Measurements from ENCODE around the gene KRT9.

KRT9 gene

GRCh38 chr17:41537614-41537954 is 34.3 kb downstream of the KRT9 start:
- Histone ChIP-seq H3K36me3 (ENCODE audit: control insufficient read depth, insufficient read depth, low read length) (no peaks in the 10 kb centered on the region), H3K4me1 (ENCODE audit: control insufficient read depth, insufficient read depth, low read length, poor library complexity, severe bottlenecking) (no peaks in the 10 kb centered on the region), H3K4me3 (ENCODE audit: insufficient read depth, low read depth, low read length, poor library complexity, severe bottlenecking) (no peak overlapping the region), H3K27ac (ENCODE audit: insufficient read depth, low read length, poor library complexity, severe bottlenecking) (no peak overlapping the region), H3K27me3 (replicated peaks; ENCODE audit: control insufficient read depth, insufficient read depth, low read length, poor library complexity, severe bottlenecking) (no peaks in the 10 kb centered on the region), H3K9me3 (ENCODE audit: control insufficient read depth, low read length) (no peaks in the 10 kb centered on the region)
- no peak for DNase-seq

- Histone ChIP-seq H3K4me1 (ENCODE audit: control insufficient read depth, insufficient read depth, low read length, poor library complexity, severe bottlenecking) (no peaks in the 10 kb centered on the region), H3K27ac (ENCODE audit: insufficient read depth, low read length, poor library complexity, severe bottlenecking) (no peak overlapping the region), H3K36me3 (ENCODE audit: control insufficient read depth, insufficient read depth, low read length) (no peaks in the 10 kb centered on the region)
Measured at GRCh38 chr17:41536741-41537613, 34.9 kb downstream of the KRT9 start.

GRCh38 chr17:41535764-41536481 is 35.9 kb downstream of the KRT9 start:
- no peak for DNase-seq

More at GRCh38 chr17:41536741-41537613, 34.9 kb downstream of the KRT9 start:
- DNase-seq: no peak
- Histone ChIP-seq H3K9me3 (ENCODE audit: control insufficient read depth, low read length) (no peaks in the 10 kb centered on the region), H3K27me3 (replicated peaks; ENCODE audit: control insufficient read depth, insufficient read depth, low read length, poor library complexity, severe bottlenecking) (no peaks in the 10 kb centered on the region), H3K4me3 (ENCODE audit: insufficient read depth, low read depth, low read length, poor library complexity, severe bottlenecking) (no peak overlapping the region)

GRCh38 chr17:41534899-41535546 is 36.8 kb downstream of the KRT9 start:
- Histone ChIP-seq H3K27me3 (replicated peaks; ENCODE audit: control insufficient read depth, insufficient read depth, low read length, poor library complexity, severe bottlenecking) (peaks cover 4% of the 10 kb centered on the region), H3K4me3 (ENCODE audit: insufficient read depth, low read depth, low read length, poor library complexity, severe bottlenecking) (no peak overlapping the region), H3K27ac (ENCODE audit: insufficient read depth, low read length, poor library complexity, severe bottlenecking) (no peak overlapping the region), H3K4me1 (ENCODE audit: control insufficient read depth, insufficient read depth, low read length, poor library complexity, severe bottlenecking) (no peaks in the 10 kb centered on the region), H3K36me3 (ENCODE audit: control insufficient read depth, insufficient read depth, low read length) (no peaks in the 10 kb centered on the region), H3K9me3 (ENCODE audit: control insufficient read depth, low read length) (no peaks in the 10 kb centered on the region)
- no peak for DNase-seq

More at GRCh38 chr17:41535764-41536481, 35.9 kb downstream of the KRT9 start:
- no peak overlapping the region for H3K4me3 ChIP-seq (ENCODE audit: insufficient read depth, low read depth, low read length, poor library complexity, severe bottlenecking)
- H3K27me3 ChIP-seq (replicated peaks; ENCODE audit: control insufficient read depth, insufficient read depth, low read length, poor library complexity, severe bottlenecking): no peaks in the 10 kb centered on the region
- H3K27ac ChIP-seq (ENCODE audit: insufficient read depth, low read length, poor library complexity, severe bottlenecking): no peak overlapping the region
- no peaks in the 10 kb centered on the region for H3K9me3 ChIP-seq (ENCODE audit: control insufficient read depth, low read length)
- no peaks in the 10 kb centered on the region for H3K4me1 ChIP-seq (ENCODE audit: control insufficient read depth, insufficient read depth, low read length, poor library complexity, severe bottlenecking)
- H3K36me3 ChIP-seq (ENCODE audit: control insufficient read depth, insufficient read depth, low read length): no peaks in the 10 kb centered on the region

- H3K4me3 ChIP-seq (ENCODE audit: insufficient read depth, low read depth, low read length, poor library complexity, severe bottlenecking): no peak overlapping the region
- H3K4me1 ChIP-seq (ENCODE audit: control insufficient read depth, insufficient read depth, low read length, poor library complexity, severe bottlenecking): no peaks in the 10 kb centered on the region
- DNase-seq: no peak
- peaks cover 11% of the 10 kb centered on the region for H3K27me3 ChIP-seq (replicated peaks; ENCODE audit: control insufficient read depth, insufficient read depth, low read length, poor library complexity, severe bottlenecking)
- H3K27ac ChIP-seq (ENCODE audit: insufficient read depth, low read length, poor library complexity, severe bottlenecking): no peak overlapping the region
- H3K9me3 ChIP-seq (ENCODE audit: control insufficient read depth, low read length): no peaks in the 10 kb centered on the region
- H3K36me3 ChIP-seq (ENCODE audit: control insufficient read depth, insufficient read depth, low read length): no peaks in the 10 kb centered on the region
Measured at GRCh38 chr17:41533613-41534012, 38.2 kb downstream of the KRT9 start.

- peaks cover 2% of the 10 kb centered on the region for H3K4me1 ChIP-seq (ENCODE audit: control insufficient read depth, insufficient read depth, low read length, poor library complexity, severe bottlenecking)
- no peak for DNase-seq
- no peak overlapping the region for H3K4me3 ChIP-seq (ENCODE audit: insufficient read depth, low read depth, low read length, poor library complexity, severe bottlenecking)
- no peaks in the 10 kb centered on the region for H3K9me3 ChIP-seq (ENCODE audit: control insufficient read depth, low read length)
- H3K36me3 ChIP-seq (ENCODE audit: control insufficient read depth, insufficient read depth, low read length): no peaks in the 10 kb centered on the region
- H3K27ac ChIP-seq (ENCODE audit: insufficient read depth, low read length, poor library complexity, severe bottlenecking): no peak overlapping the region
- H3K27me3 ChIP-seq (replicated peaks; ENCODE audit: control insufficient read depth, insufficient read depth, low read length, poor library complexity, severe bottlenecking): peaks cover 16% of the 10 kb centered on the region
Measured at GRCh38 chr17:41532947-41533570, 38.8 kb downstream of the KRT9 start.

- Histone ChIP-seq H3K4me1 (ENCODE audit: control insufficient read depth, insufficient read depth, low read length, poor library complexity, severe bottlenecking) (peaks cover 13% of the 10 kb centered on the region), H3K27ac (ENCODE audit: insufficient read depth, low read length, poor library complexity, severe bottlenecking) (no peak overlapping the region), H3K4me3 (ENCODE audit: insufficient read depth, low read depth, low read length, poor library complexity, severe bottlenecking) (no peak overlapping the region), H3K36me3 (ENCODE audit: control insufficient read depth, insufficient read depth, low read length) (no peaks in the 10 kb centered on the region), H3K27me3 (replicated peaks; ENCODE audit: control insufficient read depth, insufficient read depth, low read length, poor library complexity, severe bottlenecking) (peaks cover 26% of the 10 kb centered on the region), H3K9me3 (ENCODE audit: control insufficient read depth, low read length) (no peaks in the 10 kb centered on the region)
- no peak for DNase-seq
Measured at GRCh38 chr17:41531993-41532392, 39.9 kb downstream of the KRT9 start.

GRCh38 chr17:41530062-41531048 is 41.5 kb downstream of the KRT9 start:
- Histone ChIP-seq H3K27me3 (replicated peaks; ENCODE audit: control insufficient read depth, insufficient read depth, low read length, poor library complexity, severe bottlenecking) (peaks cover 26% of the 10 kb centered on the region), H3K9me3 (ENCODE audit: control insufficient read depth, low read length) (no peaks in the 10 kb centered on the region), H3K4me3 (ENCODE audit: insufficient read depth, low read depth, low read length, poor library complexity, severe bottlenecking) (no peak overlapping the region), H3K4me1 (ENCODE audit: control insufficient read depth, insufficient read depth, low read length, poor library complexity, severe bottlenecking) (peaks cover 13% of the 10 kb centered on the region), H3K27ac (ENCODE audit: insufficient read depth, low read length, poor library complexity, severe bottlenecking) (no peak overlapping the region), H3K36me3 (ENCODE audit: control insufficient read depth, insufficient read depth, low read length) (no peaks in the 10 kb centered on the region)
- DNase-seq: no peak

- no peak for DNase-seq
- Histone ChIP-seq H3K27ac (ENCODE audit: insufficient read depth, low read length, poor library complexity, severe bottlenecking) (no peak overlapping the region), H3K36me3 (ENCODE audit: control insufficient read depth, insufficient read depth, low read length) (no peaks in the 10 kb centered on the region), H3K4me3 (ENCODE audit: insufficient read depth, low read depth, low read length, poor library complexity, severe bottlenecking) (no peak overlapping the region), H3K9me3 (ENCODE audit: control insufficient read depth, low read length) (no peaks in the 10 kb centered on the region), H3K4me1 (ENCODE audit: control insufficient read depth, insufficient read depth, low read length, poor library complexity, severe bottlenecking) (peaks cover 13% of the 10 kb centered on the region), H3K27me3 (replicated peaks; ENCODE audit: control insufficient read depth, insufficient read depth, low read length, poor library complexity, severe bottlenecking) (peaks cover 26% of the 10 kb centered on the region)
Measured at GRCh38 chr17:41529491-41529915, 42.4 kb downstream of the KRT9 start.
